Natural killer cell (primary cell): ENCODE measurements around the gene MTREX. TPM values are rescaled to one million over a fixed set of nuclear protein-coding genes. Genes with fewer than 3 reads are reported as not detected.

Source experiments
- ATAC-seq, 3 donors: fragments of 150-1000 bp in 2 of 3; fragments of 200-7000 bp in 1 of 3; cut with Tn5 transposase; 1 replicate in 1 of 3; 2 replicates in 2 of 3; pipeline ENCODE4 v1.10.0; 2021; ENCODE audit warnings: mild to moderate bottlenecking in 2 of 3, moderate library complexity in 2 of 3
- DNase-seq, 2 donors: peaks; one replicate each; pipeline versions ENCODE4 v3.0.0 to v3.0.0-alpha.2; 2013 to 2021; ENCODE audit warnings: mixed read lengths in 1 of 2
- H3K27ac ChIP-seq: one replicate; pipeline ENCODE4 v1.5.1; 2013; ENCODE audit warnings: mild to moderate bottlenecking, low read length
- H3K27me3 ChIP-seq: one replicate; pipeline ENCODE4 v1.6.1; 2013; ENCODE audit warnings: low read length; ENCODE audit not compliant: control insufficient read depth, insufficient read depth
- H3K36me3 ChIP-seq: one replicate; pipeline ENCODE4 v1.6.1; 2013; ENCODE audit warnings: low read length; ENCODE audit not compliant: control insufficient read depth, insufficient read depth
- H3K4me1 ChIP-seq: one replicate; pipeline ENCODE4 v1.6.1; 2013; ENCODE audit warnings: low read length; ENCODE audit not compliant: control insufficient read depth, insufficient read depth
- H3K4me3 ChIP-seq: one replicate; pipeline ENCODE4 v1.5.1; 2013; ENCODE audit warnings: low read length
- H3K9me3 ChIP-seq: one replicate; pipeline ENCODE4 v1.6.1; 2013; ENCODE audit warnings: low read length; ENCODE audit not compliant: control insufficient read depth, insufficient read depth
- H3K27ac Mint-ChIP-seq, 2 donors: one replicate each; pipeline ENCODE4 v1.8.0; 2022; ENCODE audit warnings: mild to moderate bottlenecking in 2 of 2, mixed read lengths in 2 of 2, moderate library complexity in 1 of 2
- H3K27me3 Mint-ChIP-seq, 2 donors: one replicate each; pipeline ENCODE4 v1.8.0; 2022; ENCODE audit warnings: low read depth in 2 of 2, mixed read lengths in 2 of 2
- H3K36me3 Mint-ChIP-seq: one replicate; pipeline ENCODE4 v1.8.0; 2022; ENCODE audit warnings: mixed read lengths
- H3K4me1 Mint-ChIP-seq, 2 donors: one replicate each; pipeline ENCODE4 v1.8.0; 2022; ENCODE audit warnings: mixed read lengths in 2 of 2
- H3K4me3 Mint-ChIP-seq: one replicate; pipeline ENCODE4 v1.8.0; 2022; ENCODE audit warnings: mild to moderate bottlenecking, moderate library complexity, mixed read lengths
- H3K9me3 Mint-ChIP-seq, 2 donors: one replicate each; pipeline ENCODE4 v1.8.0; 2022; ENCODE audit warnings: mixed read lengths in 2 of 2
- WGBS: methylation state at CpG from one replicate; pipeline ENCODE4 v1.1.7; 2013; ENCODE audit warnings: missing lambda C conversion rate; ENCODE audit not compliant: insufficient coverage; 5-methylcytosine and 5-hydroxymethylcytosine counted together
- intact Hi-C: fragments of 100-400 bp; cut with micrococcal nuclease; formaldehyde crosslinking; loops from one replicate; pipeline ENCODE4 v1.14.2; 2022
- total RNA-seq, 4 donors: library from RNA; stranded (reverse); fragments of 120-200 nt in 1 of 4; gene quantifications; one replicate each; pipeline versions ENCODE4 v1.2.3 to v1.2.4, GENCODE V29; 2013 to 2022
- TF ChIP-seq, protein P1 (sequence below): fragments of 200-600 bp; IDR thresholded peaks from one replicate; pipeline ENCODE4 v1.8.0; 2022; ENCODE audit warnings: antibody characterized with exemption

Gene MTREX
- total RNA-seq, 3 donors from 2014 or later (not counting 1 experiment from before 2014, with no cell fraction given), result 64.5 to 82.2 (median 77.6) TPM

GRCh38 chr5:55407059-55407684, 99.4 kb downstream of the MTREX start:
- intact Hi-C loops, result no loop called here
- no peak overlapping the region for H3K4me3 ChIP-seq
- no peaks in the 10 kb centered on the region for H3K27me3 ChIP-seq
- H3K4me3 Mint-ChIP-seq, result no peak overlapping the region
- no peaks in the 10 kb centered on the region for H3K9me3 Mint-ChIP-seq
- H3K36me3 ChIP-seq, result peaks cover 62% of the 10 kb centered on the region
- no peak for ATAC-seq
- TF ChIP-seq, protein P1, sequence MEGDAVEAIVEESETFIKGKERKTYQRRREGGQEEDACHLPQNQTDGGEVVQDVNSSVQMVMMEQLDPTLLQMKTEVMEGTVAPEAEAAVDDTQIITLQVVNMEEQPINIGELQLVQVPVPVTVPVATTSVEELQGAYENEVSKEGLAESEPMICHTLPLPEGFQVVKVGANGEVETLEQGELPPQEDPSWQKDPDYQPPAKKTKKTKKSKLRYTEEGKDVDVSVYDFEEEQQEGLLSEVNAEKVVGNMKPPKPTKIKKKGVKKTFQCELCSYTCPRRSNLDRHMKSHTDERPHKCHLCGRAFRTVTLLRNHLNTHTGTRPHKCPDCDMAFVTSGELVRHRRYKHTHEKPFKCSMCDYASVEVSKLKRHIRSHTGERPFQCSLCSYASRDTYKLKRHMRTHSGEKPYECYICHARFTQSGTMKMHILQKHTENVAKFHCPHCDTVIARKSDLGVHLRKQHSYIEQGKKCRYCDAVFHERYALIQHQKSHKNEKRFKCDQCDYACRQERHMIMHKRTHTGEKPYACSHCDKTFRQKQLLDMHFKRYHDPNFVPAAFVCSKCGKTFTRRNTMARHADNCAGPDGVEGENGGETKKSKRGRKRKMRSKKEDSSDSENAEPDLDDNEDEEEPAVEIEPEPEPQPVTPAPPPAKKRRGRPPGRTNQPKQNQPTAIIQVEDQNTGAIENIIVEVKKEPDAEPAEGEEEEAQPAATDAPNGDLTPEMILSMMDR, result no peak
- 86% methylated on average over 1 of the region's 1 CpG for WGBS
- no peaks in the 10 kb centered on the region for H3K4me1 ChIP-seq
- H3K36me3 Mint-ChIP-seq, result peaks cover 17% of the 10 kb centered on the region
- H3K27ac ChIP-seq, result no peak overlapping the region
- H3K27ac Mint-ChIP-seq, result peak overlapping the region in 1 of 2 donors; percentile 1
- DNase-seq, result peak in 1 of 2 donors; percentile 58
- no peaks in the 10 kb centered on the region for H3K27me3 Mint-ChIP-seq
- no peaks in the 10 kb centered on the region for H3K9me3 ChIP-seq
- H3K4me1 Mint-ChIP-seq, result peaks cover 0 to 5% of the 10 kb centered on the region in 2 donors

GRCh38 chr5:55407984-55408383, 100.2 kb downstream of the MTREX start:
- Histone ChIP-seq H3K36me3 (peaks cover 63% of the 10 kb centered on the region), H3K27ac (no peak overlapping the region), H3K9me3 (no peaks in the 10 kb centered on the region), H3K27me3 (no peaks in the 10 kb centered on the region), H3K4me3 (no peak overlapping the region), H3K4me1 (no peaks in the 10 kb centered on the region)
- Mint-ChIP-seq H3K4me3 (no peak overlapping the region), H3K27ac (peak overlapping the region in 1 of 2 donors; percentile 1), H3K27me3 (no peaks in the 10 kb centered on the region), H3K36me3 (peaks cover 20% of the 10 kb centered on the region), H3K9me3 (no peaks in the 10 kb centered on the region), H3K4me1 (peaks cover 0 to 5% of the 10 kb centered on the region in 2 donors)
- ATAC-seq (no peak), DNase-seq (no peak)
- intact Hi-C loops, result no loop called here
- WGBS, result 96% methylated on average over 3 of the region's 3 CpGs
- TF ChIP-seq, protein P1, result no peak

DNA sequence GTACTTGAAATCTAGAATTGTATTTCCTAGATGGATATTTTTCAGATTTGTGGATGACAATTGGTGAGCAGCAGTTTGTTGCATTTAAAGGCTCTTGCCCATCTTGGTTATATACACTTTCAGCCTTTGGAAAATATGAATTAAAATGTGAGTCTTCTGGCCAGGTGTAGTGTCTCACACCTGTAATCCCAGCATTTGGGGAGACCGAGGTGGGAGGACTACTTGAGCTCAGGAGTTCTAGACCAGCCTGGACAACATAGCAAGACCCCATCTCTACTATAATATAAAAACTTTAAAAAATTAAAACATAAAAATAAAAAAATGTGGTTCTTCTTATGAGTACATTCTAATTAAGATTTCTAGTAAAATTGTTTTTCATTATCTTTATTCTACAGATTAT, 102.0 kb downstream of the MTREX start:
- TF ChIP-seq, protein P1, result no peak
- Mint-ChIP-seq H3K27ac (no peak overlapping the region), H3K27me3 (no peaks in the 10 kb centered on the region), H3K4me3 (no peak overlapping the region), H3K9me3 (no peaks in the 10 kb centered on the region), H3K4me1 (peaks cover 0 to 5% of the 10 kb centered on the region in 2 donors), H3K36me3 (peaks cover 20% of the 10 kb centered on the region)
- H3K27me3 ChIP-seq, result no peaks in the 10 kb centered on the region
- no peak overlapping the region for H3K4me3 ChIP-seq
- WGBS, result 80% methylated on average over 1 of the region's 1 CpG
- H3K36me3 ChIP-seq, result peaks cover 61% of the 10 kb centered on the region
- H3K4me1 ChIP-seq, result no peaks in the 10 kb centered on the region
- ATAC-seq (no peak), DNase-seq (no peak)
- intact Hi-C loops, result no loop called here
- no peaks in the 10 kb centered on the region for H3K9me3 ChIP-seq
- no peak overlapping the region for H3K27ac ChIP-seq

DNA sequence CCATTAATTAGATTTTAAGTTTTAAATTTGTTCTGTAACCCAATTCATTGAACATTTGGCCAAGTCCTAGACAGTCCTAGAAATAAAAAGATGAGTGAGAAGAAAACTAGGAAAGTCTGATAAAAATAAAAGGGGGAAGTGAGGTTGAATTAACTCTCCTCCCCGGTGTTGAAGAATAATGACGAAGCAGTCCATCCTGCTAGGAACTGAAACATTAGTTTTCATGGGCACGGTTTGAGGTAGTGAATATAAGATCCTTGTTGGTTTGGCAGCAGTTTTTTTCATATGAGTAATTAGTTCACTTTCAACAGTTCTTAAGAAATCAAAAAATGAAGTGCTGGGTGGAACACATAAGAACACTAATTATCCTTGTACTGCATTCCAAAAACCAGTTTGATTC, 103.1 kb downstream of the MTREX start:
- Mint-ChIP-seq H3K4me1 (peaks cover 0 to 5% of the 10 kb centered on the region in 2 donors), H3K9me3 (no peaks in the 10 kb centered on the region), H3K4me3 (no peak overlapping the region), H3K27ac (no peak overlapping the region), H3K36me3 (peaks cover 23% of the 10 kb centered on the region), H3K27me3 (no peaks in the 10 kb centered on the region)
- H3K27ac ChIP-seq, result no peak overlapping the region
- no peak overlapping the region for H3K4me3 ChIP-seq
- 67% methylated on average over 2 of the region's 3 CpGs for WGBS
- ATAC-seq (no peak), DNase-seq (no peak)
- peaks cover 63% of the 10 kb centered on the region for H3K36me3 ChIP-seq
- intact Hi-C loops, result no loop called here
- H3K27me3 ChIP-seq, result no peaks in the 10 kb centered on the region
- TF ChIP-seq, protein P1, result no peak
- H3K9me3 ChIP-seq, result no peaks in the 10 kb centered on the region
- H3K4me1 ChIP-seq, result no peaks in the 10 kb centered on the region
